ENCODE data around the gene AIM2. TPM values are rescaled to one million over a fixed set of nuclear protein-coding genes. Genes with fewer than 3 reads are reported as not detected.

AIM2 gene
- polyA plus RNA-seq, 2 of the 4 experiments (the other 2 are of a cell fraction), result not detected

- FAIRE-seq, result no peak
Observed at GRCh38 chr1:159122005-159122621, 45.5 kb upstream of the AIM2 start.

GRCh38 chr1:159121526-159121925 is 45.0 kb upstream of the AIM2 start:
- no peaks in the 10 kb centered on the region for H3K9me3 ChIP-seq
- FAIRE-seq (no peak), ATAC-seq (no peak), DNase-seq (ENCODE audit: low read depth in 1 of 2, low spot score in 1 of 2) (no peak)
- ChIA-PET POLR2A (no interaction called here), CTCF (interaction anchor here (1.9 to 4.7 kb wide), 2 partner anchors 11 to 92 kb away, joined by 6 to 27 read pairs; no protein-coding TSS in a partner anchor)
- no peak overlapping the region for H3K27ac ChIP-seq
- H3K4me2 ChIP-seq, result no peak overlapping the region
- WGBS (ENCODE audit: missing lambda C conversion rate), result 11% methylated on average over 1 of the region's 1 CpG
- TF ChIP-seq CBX2 (IDR thresholded peaks at IDR 0.05; ENCODE audit: borderline replicate concordance, low read depth) (no peak), NPAS2 (CRISPR knock-in tag; IDR thresholded peaks at IDR 0.05; ENCODE audit: borderline replicate concordance) (no peak), HOXB5 (CRISPR knock-in tag; IDR thresholded peaks at IDR 0.05) (no peak), PHF8 (IDR thresholded peaks at IDR 0.05; ENCODE audit: borderline replicate concordance, low read depth) (no peak), CEBPB (IDR thresholded peaks at IDR 0.05) (no peak), GATA3 (IDR thresholded peaks at IDR 0.05; ENCODE audit: borderline replicate concordance) (no peak), ZFP36 (IDR thresholded peaks at IDR 0.05; ENCODE audit: borderline replicate concordance, partially characterized antibody) (no peak), POLR2A (IDR thresholded peaks at IDR 0.05; ENCODE audit: low read length) (no peak)
- no peaks in the 10 kb centered on the region for H3K4me1 ChIP-seq
- H3K4me3 ChIP-seq, result no peak overlapping the region

More at GRCh38 chr1:159122005-159122621, 45.5 kb upstream of the AIM2 start:
- TF ChIP-seq HMGXB4 (CRISPR knock-in tag; IDR thresholded peaks at IDR 0.05; ENCODE audit: borderline replicate concordance), result no peak
- TF ChIP-seq CEBPB (IDR thresholded peaks at IDR 0.05), result no peak
- TF ChIP-seq GATA3 (IDR thresholded peaks at IDR 0.05; ENCODE audit: borderline replicate concordance), result no peak
- no peak for TF ChIP-seq CBX2 (IDR thresholded peaks at IDR 0.05; ENCODE audit: borderline replicate concordance, low read depth)
- TF ChIP-seq RCOR1 (IDR thresholded peaks at IDR 0.05; ENCODE audit: low read depth, low read length), result no peak
- no peak for TF ChIP-seq MAZ (IDR thresholded peaks at IDR 0.05; ENCODE audit: borderline replicate concordance, low read depth, low read length)
- TF ChIP-seq SMC3 (IDR thresholded peaks at IDR 0.05), result no peak
- TF ChIP-seq ZNF302 (CRISPR knock-in tag; IDR thresholded peaks at IDR 0.05), result no peak
- no peak for TF ChIP-seq ESRRA (IDR thresholded peaks at IDR 0.05; ENCODE audit: borderline replicate concordance, low read length)
- no peak for TF ChIP-seq JUNB (IDR thresholded peaks at IDR 0.05)
- TF ChIP-seq HES2 (IDR thresholded peaks at IDR 0.05), result no peak
- TF ChIP-seq POLR2A (IDR thresholded peaks at IDR 0.05; ENCODE audit: low read length), result no peak
- 0% methylated on average over 2 of the region's 2 CpGs for WGBS (ENCODE audit: missing lambda C conversion rate)
- no peak for DNase-seq (ENCODE audit: low read depth in 1 of 2, low spot score in 1 of 2)
- no peak for ATAC-seq
- ChIA-PET POLR2A (no interaction called here), CTCF (interaction anchor here (1.9 to 4.7 kb wide), 2 partner anchors 10 to 92 kb away, joined by 6 to 27 read pairs; no protein-coding TSS in a partner anchor)
- Histone ChIP-seq H3K27ac (no peak overlapping the region), H3K9me3 (no peaks in the 10 kb centered on the region), H3K4me3 (no peak overlapping the region), H3K4me1 (no peaks in the 10 kb centered on the region), H3K4me2 (no peak overlapping the region)

GRCh38 chr1:159120317-159120716 is 43.8 kb upstream of the AIM2 start:
- no peak for FAIRE-seq
- no peak overlapping the region for H3K27ac ChIP-seq
- no peaks in the 10 kb centered on the region for H3K9me3 ChIP-seq
- H3K4me1 ChIP-seq, result no peaks in the 10 kb centered on the region
- WGBS (ENCODE audit: missing lambda C conversion rate), result 6% methylated on average over 4 of the region's 4 CpGs
- TF ChIP-seq POLR2A (IDR thresholded peaks at IDR 0.05; ENCODE audit: low read length) (no peak), HMGXB4 (CRISPR knock-in tag; IDR thresholded peaks at IDR 0.05; ENCODE audit: borderline replicate concordance) (no peak)
- no peak for DNase-seq (ENCODE audit: low read depth in 1 of 2, low spot score in 1 of 2)
- H3K4me3 ChIP-seq, result no peak overlapping the region
- ChIA-PET CTCF (interaction anchor here (1.9 to 4.7 kb wide), 2 partner anchors 12 to 93 kb away, joined by 6 to 27 read pairs; no protein-coding TSS in a partner anchor), POLR2A (no interaction called here)
- ATAC-seq, result no peak
- H3K4me2 ChIP-seq, result no peak overlapping the region

Measured in A549 (cell line).